Ectodermal cell (in vitro differentiated cells): ENCODE measurements around the gene GUCY1B1.

Source experiments
- H3K27ac ChIP-seq: 2 replicates; pipeline ENCODE4 v1.7.0; 2013; ENCODE audit warnings: mild to moderate bottlenecking, low read depth, low read length; ENCODE audit not compliant: insufficient read depth, poor library complexity, severe bottlenecking
- H3K27me3 ChIP-seq: 2 replicates; pipeline ENCODE4 v1.7.0; 2013; ENCODE audit warnings: mild to moderate bottlenecking, low read length; ENCODE audit not compliant: insufficient read depth, control insufficient read depth, poor library complexity, severe bottlenecking
- H3K36me3 ChIP-seq: one replicate; pipeline ENCODE4 v1.7.0; 2013; ENCODE audit warnings: low read length; ENCODE audit not compliant: control insufficient read depth, insufficient read depth
- H3K4me1 ChIP-seq: one replicate; pipeline ENCODE4 v1.7.0; 2013; ENCODE audit warnings: low read length; ENCODE audit not compliant: control insufficient read depth, insufficient read depth
- H3K4me3 ChIP-seq: 2 replicates; pipeline ENCODE4 v1.7.0; 2013; ENCODE audit warnings: low read depth, low read length, control low read depth; ENCODE audit not compliant: insufficient read depth
- H3K9me3 ChIP-seq: 2 replicates; pipeline ENCODE4 v1.7.0; 2013; ENCODE audit warnings: mild to moderate bottlenecking, low read length, moderate library complexity; ENCODE audit not compliant: control insufficient read depth
- WGBS, 2 experiments: methylation state at CpG; one replicate each; pipeline ENCODE4 v1.1.7; 2013; ENCODE audit warnings: missing lambda C conversion rate in 2 of 2; 5-methylcytosine and 5-hydroxymethylcytosine counted together

GUCY1B1 gene

GRCh38 chr4:155735496-155735895 is 23.3 kb upstream of the GUCY1B1 start:
- no peak overlapping the region for H3K4me3 ChIP-seq
- no peaks in the 10 kb centered on the region for H3K36me3 ChIP-seq
- no peaks in the 10 kb centered on the region for H3K4me1 ChIP-seq
- H3K9me3 ChIP-seq, result no peaks in the 10 kb centered on the region
- H3K27ac ChIP-seq, result no peak overlapping the region
- H3K27me3 ChIP-seq, result no peaks in the 10 kb centered on the region

GRCh38 chr4:155738548-155738947 is 20.3 kb upstream of the GUCY1B1 start:
- H3K36me3 ChIP-seq, result no peaks in the 10 kb centered on the region
- H3K27ac ChIP-seq, result no peak overlapping the region
- H3K27me3 ChIP-seq, result no peaks in the 10 kb centered on the region
- H3K9me3 ChIP-seq, result no peaks in the 10 kb centered on the region
- 95 to 97% methylated on average over 2 of the region's 2 CpGs for WGBS, 2 experiments
- H3K4me1 ChIP-seq, result no peaks in the 10 kb centered on the region
- H3K4me3 ChIP-seq, result no peak overlapping the region

GRCh38 chr4:155741546-155741945 is 17.3 kb upstream of the GUCY1B1 start:
- no peak overlapping the region for H3K27ac ChIP-seq
- no peaks in the 10 kb centered on the region for H3K27me3 ChIP-seq
- no peaks in the 10 kb centered on the region for H3K4me1 ChIP-seq
- no peak overlapping the region for H3K4me3 ChIP-seq
- no peaks in the 10 kb centered on the region for H3K9me3 ChIP-seq
- H3K36me3 ChIP-seq, result no peaks in the 10 kb centered on the region
- WGBS, 2 experiments, result 95 to 100% methylated on average over 1 of the region's 1 CpG

GRCh38 chr4:155742310-155743015 is 16.4 kb upstream of the GUCY1B1 start:
- H3K4me1 ChIP-seq, result no peaks in the 10 kb centered on the region
- no peaks in the 10 kb centered on the region for H3K27me3 ChIP-seq
- no peak overlapping the region for H3K27ac ChIP-seq
- 62 to 63% methylated on average over 3 of the region's 3 CpGs for WGBS, 2 experiments
- H3K9me3 ChIP-seq, result no peaks in the 10 kb centered on the region
- H3K36me3 ChIP-seq, result no peaks in the 10 kb centered on the region
- H3K4me3 ChIP-seq, result no peak overlapping the region

GRCh38 chr4:155745984-155746383 is 12.8 kb upstream of the GUCY1B1 start:
- Histone ChIP-seq H3K4me3 (no peak overlapping the region), H3K36me3 (no peaks in the 10 kb centered on the region), H3K4me1 (no peaks in the 10 kb centered on the region), H3K27ac (no peak overlapping the region), H3K9me3 (no peaks in the 10 kb centered on the region), H3K27me3 (no peaks in the 10 kb centered on the region)
- WGBS, 2 experiments, result 89 to 91% methylated on average over 5 of the region's 5 CpGs

GRCh38 chr4:155748039-155748438 is 10.8 kb upstream of the GUCY1B1 start:
- Histone ChIP-seq H3K9me3 (no peaks in the 10 kb centered on the region), H3K36me3 (no peaks in the 10 kb centered on the region), H3K4me3 (no peak overlapping the region), H3K4me1 (no peaks in the 10 kb centered on the region), H3K27me3 (no peaks in the 10 kb centered on the region), H3K27ac (no peak overlapping the region)
- 48 to 75% methylated on average over 2 of the region's 2 CpGs for WGBS, 2 experiments

GRCh38 chr4:155749041-155749440 is 9.8 kb upstream of the GUCY1B1 start:
- no peak overlapping the region for H3K4me3 ChIP-seq
- 73 to 77% methylated on average over 5 of the region's 5 CpGs for WGBS, 2 experiments
- H3K27ac ChIP-seq, result no peak overlapping the region
- no peaks in the 10 kb centered on the region for H3K27me3 ChIP-seq
- H3K4me1 ChIP-seq, result no peaks in the 10 kb centered on the region
- no peaks in the 10 kb centered on the region for H3K9me3 ChIP-seq
- H3K36me3 ChIP-seq, result no peaks in the 10 kb centered on the region

GRCh38 chr4:155751569-155751968 is 7.3 kb upstream of the GUCY1B1 start:
- Histone ChIP-seq H3K4me1 (no peaks in the 10 kb centered on the region), H3K36me3 (no peaks in the 10 kb centered on the region), H3K4me3 (no peak overlapping the region), H3K27ac (no peak overlapping the region), H3K27me3 (no peaks in the 10 kb centered on the region), H3K9me3 (no peaks in the 10 kb centered on the region)
- 88 to 89% methylated on average over 5 of the region's 5 CpGs for WGBS, 2 experiments

- Histone ChIP-seq H3K4me1 (peaks cover 5% of the 10 kb centered on the region), H3K27ac (no peak overlapping the region), H3K27me3 (peaks cover 35% of the 10 kb centered on the region), H3K9me3 (no peaks in the 10 kb centered on the region), H3K4me3 (no peak overlapping the region), H3K36me3 (no peaks in the 10 kb centered on the region)
- WGBS, 2 experiments, result 85 to 100% methylated on average over 1 of the region's 1 CpG
Observed at GRCh38 chr4:155757745-155758265, 1.0 kb upstream of the GUCY1B1 start.

GRCh38 chr4:155759372-155760252 is 791 bp downstream of the GUCY1B1 start:
- H3K27ac ChIP-seq, result no peak overlapping the region
- peaks cover 5% of the 10 kb centered on the region for H3K4me1 ChIP-seq
- H3K36me3 ChIP-seq, result no peaks in the 10 kb centered on the region
- H3K9me3 ChIP-seq, result no peaks in the 10 kb centered on the region
- peak overlapping the region; percentile 38 for H3K4me3 ChIP-seq
- H3K27me3 ChIP-seq, result peaks cover 44% of the 10 kb centered on the region
- WGBS, 2 experiments, result 3 to 4% methylated on average over 77 of the region's 77 CpGs
